GM18909 (cell line): Measurements from ENCODE around the gene SERF2.
A peak's percentile ranks its signal among the peaks of the same experiment; 100 is the strongest.
"Not testable (repeated sequence)": the region's sequence is repeated elsewhere in the genome, so short reads cannot be mapped to it uniquely, and the experiment has no call there.

Experiments
- ATAC-seq: cut with Tn5 transposase; IDR thresholded peaks from one replicate; pipeline ENCODE4 v1.9.1; 2021; ENCODE audit warnings: mild to moderate bottlenecking; ENCODE audit not compliant: unreplicated experiment, poor library complexity

The SERF2 gene

DNA sequence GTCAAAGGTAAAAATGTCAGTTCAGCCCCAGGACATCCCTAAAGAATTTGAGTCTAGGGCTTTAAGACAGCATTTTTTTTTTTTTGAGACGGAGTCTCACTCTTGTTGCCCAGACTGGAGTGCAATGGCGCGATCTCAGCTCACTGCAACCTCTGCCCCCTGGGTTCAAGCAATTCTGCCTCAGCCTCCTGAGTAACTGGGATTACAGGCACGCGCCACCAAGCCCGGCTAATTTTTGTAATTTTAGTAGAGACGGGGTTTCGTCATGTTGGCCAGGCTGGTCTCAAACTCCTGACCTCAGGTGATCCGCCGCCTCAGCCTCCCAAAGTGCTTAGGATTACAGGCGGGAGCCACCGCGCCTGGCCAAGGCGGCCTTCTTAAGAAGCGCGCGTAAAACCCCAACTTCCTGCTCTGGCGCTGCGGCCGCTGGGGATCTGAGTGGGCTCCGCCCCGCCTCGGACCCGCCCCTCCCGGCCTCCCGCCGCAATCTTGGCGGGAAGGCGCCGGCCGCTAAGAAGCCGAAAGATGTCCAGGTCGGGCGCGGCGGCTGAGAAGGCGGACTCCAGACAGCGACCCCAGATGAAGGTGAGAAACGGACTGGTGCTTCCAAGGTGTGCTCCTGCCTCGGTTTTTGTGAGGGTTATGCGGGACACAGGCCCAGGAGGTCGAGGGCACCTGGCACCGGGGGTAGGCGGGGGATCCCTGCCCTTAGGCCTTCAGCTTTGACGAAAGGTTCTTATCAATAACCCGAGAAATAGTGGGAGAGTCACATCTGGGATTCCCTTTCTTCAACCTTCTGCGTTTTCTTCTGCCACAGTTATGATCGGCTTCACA lies 34.6 kb downstream of the SERF2 start, which contains the start of gene WDR76:
WDR76 (plus strand) TSS at position 495 of the 834 bp plus-strand sequence; CDS start at position 526, 31 bp downstream.
- peak; percentile 57 for ATAC-seq

- ATAC-seq, result no peak
Measured at GRCh38 chr15:43828061-43828657, 36.0 kb downstream of the SERF2 start.

DNA sequence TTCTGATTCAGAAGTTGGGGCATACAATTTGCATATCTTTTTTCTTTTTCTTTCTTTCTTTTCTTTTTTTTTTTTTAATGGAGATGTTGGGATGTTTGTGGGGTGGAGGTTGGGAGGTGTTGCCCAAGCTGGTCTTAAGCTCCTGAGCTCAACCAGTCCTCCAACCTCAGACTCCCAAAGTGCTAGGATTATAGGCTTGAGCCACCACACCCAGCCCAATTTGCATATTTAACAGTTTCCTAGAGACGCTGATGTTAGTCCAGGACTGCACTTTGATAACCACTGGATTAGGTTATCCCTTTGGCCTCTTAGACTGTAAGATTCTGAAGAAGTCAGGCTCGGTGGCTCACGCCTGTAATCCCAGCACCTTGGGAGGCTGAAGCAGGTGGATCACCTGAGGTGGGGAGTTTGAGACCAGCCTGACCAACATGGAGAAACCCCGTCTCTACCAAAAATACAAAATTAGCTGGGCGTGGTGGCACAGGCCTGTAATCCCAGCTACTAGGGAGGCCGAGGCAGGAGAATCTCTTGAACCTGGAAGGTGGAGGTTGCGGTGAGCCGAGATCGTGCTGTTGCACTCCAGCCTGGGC lies 37.9 kb downstream of the SERF2 start:
- not testable (repeated sequence) for ATAC-seq

DNA sequence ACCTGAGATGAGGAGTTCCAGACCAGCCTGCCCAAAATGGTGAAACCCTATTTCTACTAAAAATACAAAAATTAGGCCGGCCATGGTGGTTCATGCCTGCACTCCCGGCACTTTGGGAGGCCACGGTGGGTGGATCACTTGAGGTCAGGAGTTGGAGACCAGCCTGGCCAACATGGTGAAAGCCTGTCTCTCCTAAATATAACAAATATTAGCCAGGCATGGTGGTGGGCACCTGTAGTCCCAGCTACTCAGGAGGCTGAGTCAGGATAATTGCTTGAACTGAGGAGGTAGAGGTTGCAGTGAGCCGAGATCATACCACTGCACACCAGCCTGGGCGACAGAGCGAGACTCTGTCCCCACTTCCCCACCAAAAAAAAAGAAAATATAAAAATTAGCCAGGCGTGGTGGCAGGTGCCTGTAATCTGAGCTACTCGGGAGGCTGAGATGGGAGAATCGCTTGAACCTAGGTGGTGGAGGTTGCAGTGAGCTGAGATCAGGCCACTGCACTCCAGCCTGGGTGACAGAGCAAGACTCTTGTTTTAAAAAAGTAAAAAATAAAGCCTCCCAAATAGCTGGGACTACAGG lies 38.7 kb downstream of the SERF2 start:
- ATAC-seq, result not testable (repeated sequence)

DNA sequence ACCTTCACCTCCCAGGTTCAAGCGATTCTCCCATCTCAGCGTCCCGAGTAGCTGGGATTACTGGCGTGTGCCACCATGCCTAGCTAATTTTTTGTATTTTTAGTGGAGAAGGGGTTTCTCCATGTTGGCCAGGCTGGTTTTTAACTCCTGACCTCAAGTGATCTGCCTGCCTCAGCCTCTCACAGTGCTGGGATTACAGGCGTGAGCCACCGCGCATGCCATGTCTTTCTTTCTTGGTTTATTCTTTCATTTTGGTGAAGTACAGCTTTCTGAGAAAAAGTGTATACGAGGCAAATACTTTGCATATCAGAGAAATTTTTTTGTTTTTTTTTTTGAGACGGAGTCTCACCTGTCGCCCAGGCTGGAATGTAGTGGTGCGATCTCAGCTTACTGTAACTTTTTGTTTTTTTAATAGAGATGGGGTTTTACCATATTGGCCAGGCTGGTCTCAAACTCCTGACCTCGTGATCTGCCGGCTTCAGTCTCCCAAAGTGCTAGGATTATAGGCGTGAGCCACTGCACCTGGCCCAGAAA lies 39.5 kb downstream of the SERF2 start:
- ATAC-seq, result not testable (repeated sequence)

- not testable (repeated sequence) for ATAC-seq
Measured at GRCh38 chr15:43832485-43832884, 40.4 kb downstream of the SERF2 start.

DNA sequence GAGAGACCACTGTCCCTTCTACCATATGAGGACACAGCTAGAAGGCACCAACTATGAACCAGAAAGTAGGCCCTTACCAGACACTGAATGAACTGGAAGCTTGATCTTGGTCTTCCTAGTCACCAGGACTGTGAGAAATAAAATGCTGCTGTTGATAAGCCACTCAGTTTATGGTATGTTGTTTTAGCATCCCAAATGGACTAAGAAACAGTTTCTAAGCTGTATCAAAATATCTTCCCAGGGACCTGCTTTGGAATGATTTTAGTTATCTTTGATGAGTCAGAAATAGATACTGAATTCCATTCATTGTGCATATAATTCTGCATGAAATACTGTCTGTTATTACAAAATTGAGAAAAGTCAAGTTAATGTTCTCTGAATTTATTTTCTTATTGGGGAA lies 53.3 kb downstream of the SERF2 start:
- no peak for ATAC-seq
